Measurements from ENCODE around the gene PMEL.
"Not testable (repeated sequence)": the region's sequence is repeated elsewhere in the genome, so short reads cannot be mapped to it uniquely, and the experiment has no call there.

The PMEL gene

DNA sequence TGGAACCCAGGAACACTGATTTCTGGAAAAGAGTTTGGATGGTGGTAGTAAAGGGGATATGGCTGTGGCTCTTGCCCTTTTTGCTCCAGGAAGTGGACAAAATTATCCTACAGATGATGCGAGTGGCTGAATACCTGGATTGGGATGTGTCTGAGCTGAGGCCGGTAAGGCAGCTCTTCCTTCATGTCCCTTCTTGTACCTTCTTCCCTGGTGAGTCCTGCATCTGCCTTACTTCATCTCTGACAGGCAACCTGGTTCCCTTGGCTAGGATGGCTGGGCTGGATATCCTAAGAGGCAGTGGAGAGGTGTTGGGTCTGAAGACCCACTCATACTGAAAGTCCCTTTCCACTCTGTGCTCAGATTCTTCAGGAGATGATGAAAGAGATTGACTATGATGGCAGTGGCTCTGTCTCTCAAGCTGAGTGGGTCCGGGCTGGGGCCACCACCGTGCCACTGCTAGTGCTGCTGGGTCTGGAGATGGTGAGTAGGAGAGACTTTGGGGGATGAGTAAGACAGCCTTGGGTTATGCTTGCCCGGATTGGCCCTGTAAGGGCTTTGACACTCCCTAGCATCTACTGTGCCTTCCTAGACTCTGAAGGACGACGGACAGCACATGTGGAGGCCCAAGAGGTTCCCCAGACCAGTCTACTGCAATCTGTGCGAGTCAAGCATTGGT is 26.9 kb downstream of the PMEL start:
- no peak for DNase-seq

DNA sequence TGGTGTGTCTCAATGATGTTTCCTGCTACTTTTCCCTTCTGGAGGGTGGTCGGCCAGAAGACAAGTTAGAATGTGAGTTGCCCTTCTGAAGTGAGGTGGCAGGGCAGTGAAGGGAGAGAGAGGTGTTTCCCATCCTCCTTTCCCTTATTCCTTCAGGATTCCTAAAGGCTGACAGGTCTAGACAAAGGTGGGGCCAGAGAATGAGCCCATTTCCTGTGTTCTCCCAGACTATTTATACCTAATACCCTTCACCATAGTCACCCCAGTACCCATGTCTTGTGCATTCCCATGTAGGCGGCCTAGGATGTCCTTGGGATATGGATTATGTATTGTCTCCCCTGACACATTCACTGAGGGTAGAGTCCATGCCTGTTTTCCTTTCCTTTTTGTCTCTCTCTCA is 27.9 kb downstream of the PMEL start:
- DNase-seq, result no peak

DNA sequence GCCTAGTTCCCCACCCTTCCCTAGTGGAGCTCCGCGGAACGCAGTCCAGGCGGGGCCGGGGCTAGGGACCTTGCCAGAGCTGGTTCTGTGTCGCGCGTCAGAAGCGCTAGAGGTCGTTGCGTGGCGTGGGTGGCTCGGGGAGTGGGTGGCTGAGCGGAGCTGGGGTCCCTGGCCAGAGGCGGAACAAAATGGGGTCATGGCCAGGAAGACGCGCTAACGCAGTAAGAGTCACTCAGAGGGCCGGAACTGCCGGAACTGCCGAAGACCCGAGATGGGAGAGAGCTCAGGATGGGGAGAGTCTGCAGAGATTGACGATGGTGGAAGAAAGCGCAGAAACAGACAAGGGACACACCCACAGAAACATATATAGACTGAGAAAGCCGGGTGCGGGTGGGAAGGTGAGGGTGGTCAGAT is 30.1 kb downstream of the PMEL start:
- peak; percentile 18 for DNase-seq

DNA sequence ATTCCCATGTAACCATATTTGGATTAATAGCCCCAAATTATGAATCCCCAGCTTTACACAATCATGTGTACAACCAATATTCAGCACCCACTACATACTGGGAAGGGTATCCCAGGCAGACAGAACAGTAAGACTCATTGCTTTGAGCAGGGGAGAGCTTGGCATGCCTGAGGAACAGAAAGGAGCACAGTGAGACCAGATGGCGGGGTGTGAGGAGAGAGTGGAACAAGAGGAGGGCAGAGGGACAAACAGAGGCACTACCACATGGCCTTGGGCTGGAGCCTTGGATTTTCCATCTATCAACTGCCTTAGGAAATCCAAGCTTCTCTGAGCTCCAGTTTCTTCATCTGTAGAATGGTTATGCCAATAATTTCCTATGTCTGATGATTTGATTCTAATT is 31.1 kb downstream of the PMEL start:
- no peak for DNase-seq

- no peak for DNase-seq
Observed at GRCh38 chr12:55933799-55934742, 31.8 kb downstream of the PMEL start.

- no peak for DNase-seq
Observed at GRCh38 chr12:55933169-55933798, 32.6 kb downstream of the PMEL start.

GRCh38 chr12:55932551-55932910 is 33.3 kb downstream of the PMEL start:
- peak; percentile 52 for DNase-seq

GRCh38 chr12:55931780-55932550 is 33.9 kb downstream of the PMEL start:
- DNase-seq, result no peak

DNA sequence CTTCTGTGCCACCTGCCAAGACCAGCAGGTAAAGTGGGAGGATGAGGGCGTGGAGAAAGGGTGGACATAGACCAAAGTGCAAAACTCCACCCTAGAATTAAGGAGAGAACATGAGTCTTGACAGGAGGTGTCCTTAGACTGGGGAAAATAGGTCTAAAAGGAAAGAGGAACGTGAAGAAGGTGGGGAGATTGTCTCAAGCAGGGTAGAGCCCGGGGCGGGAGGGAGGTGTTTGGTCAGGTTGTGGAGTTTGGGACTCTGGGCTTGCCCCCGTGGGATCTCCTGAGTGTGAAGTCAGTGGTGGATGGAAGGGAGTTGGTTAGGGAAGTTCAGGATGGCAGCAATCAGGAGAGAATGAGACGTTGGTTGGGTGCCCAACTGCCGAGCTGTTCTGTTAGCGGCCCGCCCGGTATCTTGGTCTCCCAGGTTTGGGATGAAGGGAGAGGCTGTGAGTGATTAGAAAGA is 34.5 kb downstream of the PMEL start:
- DNase-seq, result no peak

- peak; percentile 68 for DNase-seq
Observed at GRCh38 chr12:55930771-55931316, 35.0 kb downstream of the PMEL start, which contains the start of gene DGKA. TSS of gene DGKA (plus strand) at chr12:55931162. CDS start at chr12:55936504, 5,342 bp downstream.

GRCh38 chr12:55929306-55929791 is 36.5 kb downstream of the PMEL start:
- peak; percentile 96 for DNase-seq

DNA sequence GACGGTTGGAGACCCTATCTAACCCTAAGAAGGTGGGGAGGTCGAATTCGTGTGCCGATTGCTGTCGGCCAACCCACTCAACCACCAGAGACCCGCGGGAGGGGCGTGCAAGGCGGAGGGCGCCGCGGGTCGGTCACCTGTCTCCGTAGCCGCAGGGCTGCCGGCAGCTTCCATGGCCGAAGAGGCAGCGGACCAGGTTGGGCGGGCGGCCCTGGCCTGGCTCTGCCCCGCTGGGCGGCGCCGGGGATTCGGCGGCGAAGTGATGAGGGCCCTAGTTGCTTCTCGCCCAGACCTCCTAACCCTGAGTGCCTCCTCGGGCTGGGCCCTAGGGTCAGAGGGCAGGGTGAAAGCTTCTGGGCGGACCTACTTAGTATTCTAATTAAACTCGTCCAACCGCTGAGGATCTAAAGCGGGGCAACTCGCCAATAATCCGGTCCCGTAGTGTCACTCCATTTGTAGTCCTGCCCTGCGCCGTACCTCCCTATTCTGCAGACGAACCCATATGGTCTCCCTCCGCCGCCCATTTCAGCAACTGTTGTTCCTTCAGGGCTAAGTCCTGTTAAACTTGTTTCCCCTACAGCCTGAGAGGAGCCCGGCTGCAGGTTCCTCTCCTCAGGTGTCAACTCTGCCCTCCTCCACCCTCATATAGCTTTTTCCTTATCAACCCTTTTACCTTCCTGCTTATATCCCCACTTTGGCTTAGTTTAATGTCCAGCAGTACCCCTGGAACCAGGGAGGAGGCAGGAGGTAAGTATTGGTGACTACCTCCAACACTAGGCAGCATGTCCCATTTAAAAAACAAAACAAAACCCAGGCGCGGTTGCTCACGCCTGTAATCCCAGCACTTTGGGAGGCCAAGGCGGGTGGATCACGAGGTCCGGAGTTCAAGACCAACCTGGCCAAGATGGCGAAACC is 38.0 kb downstream of the PMEL start, which contains the start of gene PYM1:
Gene PYM1 (minus strand): TSS at position 307 of the 915 bp plus-strand sequence. CDS start 133 bp downstream, at position 174.
- DNase-seq, result peak; percentile 56

- DNase-seq, result peak; percentile 83
Observed at GRCh38 chr12:55926738-55927587, 38.9 kb downstream of the PMEL start.

GRCh38 chr12:55925870-55926737 is 39.7 kb downstream of the PMEL start:
- no peak for DNase-seq

DNA sequence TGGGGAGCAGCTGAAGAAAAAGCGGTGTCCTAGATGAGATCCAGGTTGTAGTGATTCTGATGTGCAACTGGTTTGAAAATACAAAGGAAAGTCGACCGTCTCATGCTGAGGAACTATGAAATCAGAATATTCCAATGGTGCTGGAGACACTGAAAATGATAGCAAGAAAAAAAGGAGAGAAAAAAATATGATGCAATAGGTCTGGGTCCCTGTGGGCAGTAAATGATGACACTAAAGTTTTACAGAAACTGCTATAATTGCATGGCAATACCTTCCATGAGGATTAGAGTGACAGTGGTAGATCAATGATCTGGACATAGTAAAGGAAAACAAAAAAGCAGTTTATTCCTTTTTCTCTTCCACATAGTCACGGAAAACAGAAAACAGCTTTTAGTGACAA is 40.5 kb downstream of the PMEL start:
- no peak for DNase-seq

- not testable (repeated sequence) for DNase-seq
Observed at GRCh38 chr12:55923648-55924047, 42.2 kb downstream of the PMEL start.

DNA sequence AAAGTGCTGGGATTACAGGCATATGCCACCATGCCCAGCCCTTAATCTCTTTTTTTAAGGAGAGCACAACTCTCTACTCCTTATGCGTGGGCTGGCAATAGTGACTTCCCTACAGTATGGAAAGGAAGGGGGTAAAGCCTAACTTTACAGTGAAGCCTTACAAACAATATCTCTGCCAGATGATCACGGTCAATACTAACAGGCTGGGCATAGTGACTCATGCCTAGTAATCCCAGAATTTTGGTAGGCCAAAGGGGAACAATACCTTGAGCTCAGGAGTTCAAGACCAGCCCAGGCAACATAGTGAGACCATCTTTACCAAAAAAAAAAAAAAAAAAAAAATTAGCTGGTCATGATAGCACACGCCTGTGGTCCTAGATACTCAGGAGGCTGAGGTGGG is 43.7 kb downstream of the PMEL start:
- DNase-seq, result no peak

DNA sequence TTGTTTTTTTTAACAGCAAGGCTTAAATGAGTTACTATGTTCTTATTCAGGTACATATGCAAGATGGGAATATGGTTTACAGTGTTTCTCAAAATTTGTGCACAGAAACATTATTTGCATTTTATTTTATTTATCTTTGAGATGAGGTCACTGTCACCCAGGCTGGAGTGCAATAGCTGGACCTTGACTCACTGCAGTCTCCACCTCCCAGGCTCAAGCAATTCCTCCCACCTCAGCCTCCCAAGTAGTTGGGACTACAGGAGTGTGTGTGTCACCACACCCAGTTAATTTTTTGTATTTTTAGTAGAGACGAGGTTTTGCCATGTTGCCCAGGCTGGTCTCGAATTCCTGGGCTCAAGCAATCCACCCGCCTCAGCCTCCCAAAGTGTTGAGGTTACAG is 46.8 kb downstream of the PMEL start:
- DNase-seq, result not testable (repeated sequence)

DNA sequence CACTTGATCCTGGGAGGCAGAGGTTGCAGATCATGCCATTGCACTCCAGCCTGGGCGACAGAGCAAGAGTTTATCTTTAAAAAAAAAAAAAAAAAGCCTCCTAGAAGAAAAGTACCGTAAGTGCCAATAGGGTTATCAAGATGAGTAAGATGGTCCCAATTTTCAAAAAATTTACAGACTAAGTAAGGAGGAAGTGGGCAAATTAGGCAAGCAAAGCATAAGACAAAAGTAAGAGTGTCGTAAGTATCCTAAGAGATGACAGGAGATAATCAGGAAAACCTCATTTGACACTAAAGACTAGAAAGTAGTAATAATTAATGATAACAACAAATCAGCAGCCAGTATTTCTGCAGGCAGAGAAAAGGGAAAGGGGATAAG is 50.4 kb downstream of the PMEL start:
- DNase-seq, result no peak
